Measurements from ENCODE around the gene SYN1.

Gene SYN1

DNA sequence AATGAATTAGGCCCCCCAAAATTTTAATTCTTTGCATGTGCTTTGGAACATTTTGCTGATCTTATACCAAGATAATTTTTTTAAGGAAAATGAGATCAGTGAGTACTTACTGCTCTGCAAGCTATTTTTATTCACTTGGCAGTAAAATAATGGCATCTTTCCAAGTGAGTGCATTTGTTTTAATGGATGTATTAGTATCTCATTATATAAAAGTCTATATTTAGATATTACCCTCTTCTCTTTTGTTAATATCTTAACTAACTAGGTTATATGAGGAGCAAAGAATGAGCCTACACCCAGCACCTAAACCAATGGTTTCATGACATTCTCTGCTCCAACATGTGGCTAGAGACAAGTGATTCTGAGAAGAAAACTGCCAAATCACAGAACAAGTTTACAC, 79.8 kb downstream of the SYN1 start:
- peak in 1 of 56 donors; percentile 2 for DNase-seq

DNA sequence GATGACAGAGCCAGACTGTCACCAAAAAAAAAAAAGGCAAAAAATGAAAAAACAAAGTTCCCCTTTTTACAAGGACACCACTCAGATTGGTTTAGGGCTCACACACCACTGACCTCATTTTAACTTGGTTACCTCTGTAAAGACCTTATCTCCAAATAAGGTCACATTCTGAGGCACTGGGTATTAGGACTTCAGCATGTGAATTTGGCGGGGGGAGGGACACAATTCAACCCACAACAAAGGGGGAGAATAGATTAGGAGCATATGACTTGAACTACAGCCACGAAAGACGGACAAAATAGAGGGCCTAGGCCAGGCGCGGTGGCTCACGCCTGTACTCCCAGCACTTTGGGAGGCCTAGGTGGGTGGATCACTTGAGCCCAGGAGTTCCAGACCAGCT, 89.6 kb downstream of the SYN1 start:
- no peak for DNase-seq

DNA sequence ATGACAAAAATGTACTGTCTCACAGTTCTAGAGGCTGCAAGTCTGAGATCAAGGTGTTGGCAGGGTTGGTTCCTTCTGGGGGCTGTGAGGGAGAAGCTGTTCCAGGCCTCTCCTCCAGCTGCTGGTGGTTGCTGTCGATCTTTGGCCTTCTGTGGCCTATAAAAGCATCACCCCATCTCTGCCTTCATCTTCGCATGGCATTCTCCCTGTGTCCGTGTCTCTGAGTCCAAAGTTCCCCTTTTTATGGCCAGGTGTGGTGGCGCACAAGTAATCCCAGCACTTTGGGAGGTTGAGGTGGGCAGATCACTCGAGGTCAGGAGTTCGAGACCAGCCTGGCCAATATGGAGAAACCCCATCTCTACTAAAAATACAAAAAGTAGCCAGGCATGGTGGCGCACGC, 90.1 kb downstream of the SYN1 start:
- DNase-seq = no peak

DNA sequence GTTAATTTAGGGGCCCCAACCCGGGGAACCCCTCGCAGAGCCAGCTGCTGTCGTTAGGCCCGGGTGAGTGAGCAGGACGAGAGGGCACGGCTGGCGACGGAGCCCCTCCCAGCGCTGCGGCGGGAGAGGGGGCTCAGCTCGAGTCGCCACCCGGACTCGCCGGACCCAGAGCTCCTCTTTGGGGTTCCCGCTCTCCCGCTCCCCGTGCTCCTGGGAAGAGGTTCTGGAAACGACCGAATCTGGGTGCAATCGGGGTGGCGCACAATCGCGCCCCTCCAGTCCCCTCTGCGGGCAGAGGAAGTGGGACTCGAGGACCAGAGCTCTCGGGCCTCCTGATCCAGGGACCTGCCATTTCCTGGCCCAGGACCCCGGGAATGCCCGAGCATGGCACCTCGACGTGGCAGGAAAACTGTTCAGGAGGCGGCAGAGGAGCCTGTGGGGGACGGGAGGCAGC, 95.9 kb downstream of the SYN1 start:
- peak in 1 of 56 donors; percentile 30 for DNase-seq

DNA sequence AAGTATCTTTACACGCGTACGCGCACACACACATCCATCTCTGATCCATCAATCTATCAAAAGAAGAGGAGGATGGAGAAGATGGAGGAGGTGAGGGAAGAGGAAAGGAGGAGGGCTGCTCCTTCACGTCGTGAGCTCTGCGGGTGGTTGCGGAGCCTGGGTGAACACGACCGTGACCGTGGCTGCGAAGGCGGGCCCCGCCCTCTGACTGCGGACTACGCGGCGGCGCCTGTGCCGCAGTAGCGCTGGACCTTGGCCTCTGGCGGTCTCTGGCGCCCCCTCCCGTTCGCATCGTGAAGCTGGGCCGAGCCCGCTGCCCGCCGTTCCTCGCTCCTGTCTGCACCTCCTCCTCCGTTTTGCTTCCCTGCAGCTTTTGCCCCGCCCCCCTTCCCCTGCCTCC, 96.4 kb downstream of the SYN1 start:
- DNase-seq = peak in 53 of 56 donors; percentile 3 to 88 (median 62)
